ENCODE results near the gene CST8.

Gene CST8

DNA sequence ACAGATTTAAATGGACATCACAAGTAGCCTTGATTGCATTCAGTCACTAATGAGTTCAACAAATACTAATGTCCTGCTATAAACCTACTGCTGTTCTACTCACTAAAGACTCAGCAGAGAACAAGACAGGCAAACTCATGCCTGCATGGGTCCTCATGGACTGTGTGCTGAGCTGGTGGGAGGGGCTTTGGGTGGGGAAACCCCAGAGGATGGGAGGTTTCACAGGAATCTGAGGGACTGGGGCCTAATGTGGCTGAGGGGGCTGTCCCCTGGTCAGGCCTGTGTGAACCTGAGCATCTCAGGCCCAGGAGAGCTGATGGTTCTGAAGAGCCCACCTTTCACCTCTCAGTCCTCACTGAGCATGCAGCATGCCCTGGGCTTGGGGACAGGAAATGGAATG lies 1.4 kb downstream of the CST8 start:
- H3K4me3 ChIP-seq (ENCODE audit: low read depth, low read length): no peak overlapping the region
- TF ChIP-seq, protein P1, sequence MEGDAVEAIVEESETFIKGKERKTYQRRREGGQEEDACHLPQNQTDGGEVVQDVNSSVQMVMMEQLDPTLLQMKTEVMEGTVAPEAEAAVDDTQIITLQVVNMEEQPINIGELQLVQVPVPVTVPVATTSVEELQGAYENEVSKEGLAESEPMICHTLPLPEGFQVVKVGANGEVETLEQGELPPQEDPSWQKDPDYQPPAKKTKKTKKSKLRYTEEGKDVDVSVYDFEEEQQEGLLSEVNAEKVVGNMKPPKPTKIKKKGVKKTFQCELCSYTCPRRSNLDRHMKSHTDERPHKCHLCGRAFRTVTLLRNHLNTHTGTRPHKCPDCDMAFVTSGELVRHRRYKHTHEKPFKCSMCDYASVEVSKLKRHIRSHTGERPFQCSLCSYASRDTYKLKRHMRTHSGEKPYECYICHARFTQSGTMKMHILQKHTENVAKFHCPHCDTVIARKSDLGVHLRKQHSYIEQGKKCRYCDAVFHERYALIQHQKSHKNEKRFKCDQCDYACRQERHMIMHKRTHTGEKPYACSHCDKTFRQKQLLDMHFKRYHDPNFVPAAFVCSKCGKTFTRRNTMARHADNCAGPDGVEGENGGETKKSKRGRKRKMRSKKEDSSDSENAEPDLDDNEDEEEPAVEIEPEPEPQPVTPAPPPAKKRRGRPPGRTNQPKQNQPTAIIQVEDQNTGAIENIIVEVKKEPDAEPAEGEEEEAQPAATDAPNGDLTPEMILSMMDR (IDR thresholded peaks at IDR 0.05; ENCODE audit: borderline replicate concordance, insufficient read depth, low read depth, low read length): no peak

DNA sequence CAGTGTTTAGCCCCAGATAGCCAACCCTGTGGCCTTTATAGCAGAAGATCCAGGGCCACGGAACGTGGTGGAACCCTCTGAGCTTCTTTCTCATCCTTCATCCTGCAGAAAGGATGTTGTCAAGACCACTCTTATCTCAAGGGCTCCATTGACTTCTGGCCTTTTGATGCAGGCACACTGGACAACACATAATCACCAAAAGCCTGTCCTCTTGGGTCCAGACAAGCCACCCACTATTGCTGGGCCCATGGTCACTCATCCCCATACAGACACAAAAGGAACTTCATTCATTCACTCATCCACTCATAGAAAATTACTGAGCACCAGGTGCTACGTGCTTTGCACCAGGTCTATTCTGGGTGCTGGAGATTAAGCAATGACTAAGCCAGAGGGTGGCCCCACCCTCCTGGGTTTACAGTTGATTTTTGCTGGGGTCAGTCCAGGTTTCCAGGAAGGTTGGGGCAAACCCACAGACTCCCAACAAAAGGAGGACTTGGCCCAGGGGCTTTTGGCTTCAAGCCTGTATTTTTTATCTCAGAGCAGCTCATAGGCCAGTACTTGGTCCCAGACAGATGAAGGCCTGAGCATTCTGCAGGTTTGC lies 2.4 kb downstream of the CST8 start:
- TF ChIP-seq, protein P1 (IDR thresholded peaks at IDR 0.05; ENCODE audit: borderline replicate concordance, insufficient read depth, low read depth, low read length): no peak
- H3K4me3 ChIP-seq (ENCODE audit: low read depth, low read length): no peak overlapping the region

DNA sequence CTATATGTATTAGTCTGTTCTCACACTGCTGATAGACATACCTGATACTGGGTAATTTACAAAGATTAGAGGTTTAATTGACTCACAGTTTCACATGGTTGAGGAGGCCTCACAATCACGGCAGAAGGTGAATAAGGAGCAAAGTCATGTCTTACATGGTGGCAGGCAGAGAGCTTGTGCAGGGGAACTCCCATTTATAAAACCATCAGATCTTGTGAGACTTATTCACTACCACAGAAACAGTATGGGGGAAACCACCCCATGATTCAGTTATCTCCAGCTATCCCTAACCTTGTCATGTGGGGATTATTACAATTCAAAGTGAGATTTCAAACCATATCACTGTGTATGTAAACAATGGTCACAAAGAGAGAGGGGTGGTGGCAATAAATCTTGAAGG lies 6.6 kb downstream of the CST8 start:
- no peak overlapping the region for H3K4me3 ChIP-seq (ENCODE audit: low read depth, low read length)
- TF ChIP-seq, protein P1 (IDR thresholded peaks at IDR 0.05; ENCODE audit: borderline replicate concordance, insufficient read depth, low read depth, low read length): no peak

DNA sequence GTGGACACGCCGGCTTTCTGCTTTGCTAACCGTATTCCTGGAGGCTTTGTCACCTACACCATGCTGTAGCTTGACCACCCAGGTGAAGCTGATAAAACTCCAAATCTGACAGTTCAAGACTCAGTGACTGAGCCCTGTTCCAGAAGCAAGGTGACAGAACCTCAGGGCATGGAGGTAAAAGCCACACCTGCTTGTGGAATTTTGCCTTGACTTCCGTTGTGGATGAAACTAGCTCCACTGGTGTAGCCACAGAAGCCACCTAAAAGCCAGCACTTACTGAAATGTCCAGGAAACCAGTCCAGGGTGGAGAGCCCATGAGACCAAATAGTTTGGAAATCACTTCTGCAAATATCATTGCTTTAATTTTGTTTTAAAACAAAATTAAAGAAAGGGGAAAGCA lies 11.0 kb downstream of the CST8 start:
- TF ChIP-seq, protein P1 (IDR thresholded peaks at IDR 0.05; ENCODE audit: borderline replicate concordance, insufficient read depth, low read depth, low read length): no peak
- no peak overlapping the region for H3K4me3 ChIP-seq (ENCODE audit: low read depth, low read length)

DNA sequence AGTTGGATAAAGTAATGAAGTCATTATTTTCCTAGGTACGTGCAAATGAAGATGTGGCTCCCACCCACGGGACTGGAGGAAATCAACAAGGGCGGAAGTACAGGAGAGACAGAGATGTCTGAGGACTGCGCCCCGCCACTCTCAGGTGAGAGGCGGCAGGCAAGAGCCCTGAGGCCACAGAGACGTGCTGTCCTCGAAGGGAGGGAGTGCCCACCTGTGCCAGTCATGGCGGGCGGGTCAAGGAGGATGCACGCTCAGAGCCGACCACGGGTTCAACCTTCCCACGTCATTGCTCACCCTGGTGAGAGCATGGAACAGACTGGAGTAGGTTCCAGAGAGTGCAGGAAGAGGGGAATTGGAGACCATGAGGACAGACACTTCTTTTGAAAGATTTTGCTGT lies 12.7 kb downstream of the CST8 start:
- no peak overlapping the region for H3K4me3 ChIP-seq (ENCODE audit: low read depth, low read length)
- TF ChIP-seq, protein P1 (IDR thresholded peaks at IDR 0.05; ENCODE audit: borderline replicate concordance, insufficient read depth, low read depth, low read length): no peak

DNA sequence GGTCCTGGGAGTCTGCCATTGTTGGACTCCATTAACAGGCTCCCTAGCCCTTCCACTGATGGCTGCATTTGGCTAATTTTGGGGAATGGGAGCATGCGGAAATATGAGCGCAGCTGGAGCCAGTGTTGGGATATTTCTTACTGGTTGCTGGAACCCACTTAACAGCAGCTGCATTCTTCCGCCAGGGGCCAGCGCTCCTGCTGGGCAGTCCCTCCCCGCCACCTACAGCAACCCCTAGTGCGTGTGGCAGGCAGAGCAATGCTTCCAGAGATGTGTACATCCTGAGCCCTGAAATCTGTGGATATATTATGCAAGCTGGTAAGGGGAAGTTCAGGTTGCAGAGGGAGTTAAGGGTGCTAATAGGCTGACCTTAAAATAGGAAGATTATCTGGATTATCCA lies 16.4 kb downstream of the CST8 start:
- TF ChIP-seq, protein P1 (IDR thresholded peaks at IDR 0.05; ENCODE audit: borderline replicate concordance, insufficient read depth, low read depth, low read length): no peak
- H3K4me3 ChIP-seq (ENCODE audit: low read depth, low read length): no peak overlapping the region

DNA sequence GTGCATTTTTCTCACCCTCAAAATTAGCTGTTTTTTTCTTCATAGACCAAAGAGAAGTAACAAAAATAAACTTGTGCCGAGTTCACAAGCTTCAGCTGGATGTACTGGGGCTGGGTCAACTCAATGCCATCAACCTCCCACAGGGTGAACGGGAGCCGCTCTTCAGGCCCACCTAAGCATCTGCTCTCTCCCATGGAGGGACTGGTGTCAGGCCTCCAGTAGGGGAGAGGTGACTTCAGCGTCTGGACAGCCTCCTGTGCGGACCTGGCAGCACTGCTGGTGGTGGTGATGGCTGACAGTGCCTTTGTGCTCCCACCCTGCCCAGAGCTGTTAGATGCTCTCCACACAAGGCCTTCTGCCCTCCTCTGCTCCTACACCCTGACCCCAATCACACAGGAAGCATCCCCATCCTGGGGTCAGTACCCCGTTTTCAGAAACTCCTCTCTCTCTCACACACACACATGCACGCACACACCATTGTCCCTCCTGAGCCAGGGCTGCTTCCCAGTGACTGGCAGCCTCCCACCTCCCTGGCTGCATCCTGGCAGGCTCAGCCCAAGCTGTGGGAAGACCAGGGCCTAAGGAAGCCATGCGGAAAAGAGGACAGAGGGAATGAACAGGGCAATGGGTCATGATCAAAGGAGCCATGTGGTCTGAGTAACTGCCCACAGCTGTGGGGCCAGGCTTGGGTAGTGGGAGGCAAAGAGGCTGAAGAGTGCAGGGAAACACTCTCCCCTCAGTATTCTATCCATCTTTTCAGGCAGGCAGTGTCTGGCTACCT lies 17.7 kb downstream of the CST8 start:
- TF ChIP-seq, protein P1 (IDR thresholded peaks at IDR 0.05; ENCODE audit: borderline replicate concordance, insufficient read depth, low read depth, low read length): no peak
- no peak overlapping the region for H3K4me3 ChIP-seq (ENCODE audit: low read depth, low read length)

Measured in GM12875 (cell line).